ENCODE data around the gene NECTIN2. TPM values are rescaled to one million over a fixed set of nuclear protein-coding genes. Genes with fewer than 3 reads are reported as not detected.
"Not testable (repeated sequence)": the region's sequence is repeated elsewhere in the genome, so short reads cannot be mapped to it uniquely, and the experiment has no call there.

NECTIN2 gene
- total and polyA plus RNA-seq, 3 experiments from 2014 or later: 0.22 to 0.66 (median 0.47) TPM

DNA sequence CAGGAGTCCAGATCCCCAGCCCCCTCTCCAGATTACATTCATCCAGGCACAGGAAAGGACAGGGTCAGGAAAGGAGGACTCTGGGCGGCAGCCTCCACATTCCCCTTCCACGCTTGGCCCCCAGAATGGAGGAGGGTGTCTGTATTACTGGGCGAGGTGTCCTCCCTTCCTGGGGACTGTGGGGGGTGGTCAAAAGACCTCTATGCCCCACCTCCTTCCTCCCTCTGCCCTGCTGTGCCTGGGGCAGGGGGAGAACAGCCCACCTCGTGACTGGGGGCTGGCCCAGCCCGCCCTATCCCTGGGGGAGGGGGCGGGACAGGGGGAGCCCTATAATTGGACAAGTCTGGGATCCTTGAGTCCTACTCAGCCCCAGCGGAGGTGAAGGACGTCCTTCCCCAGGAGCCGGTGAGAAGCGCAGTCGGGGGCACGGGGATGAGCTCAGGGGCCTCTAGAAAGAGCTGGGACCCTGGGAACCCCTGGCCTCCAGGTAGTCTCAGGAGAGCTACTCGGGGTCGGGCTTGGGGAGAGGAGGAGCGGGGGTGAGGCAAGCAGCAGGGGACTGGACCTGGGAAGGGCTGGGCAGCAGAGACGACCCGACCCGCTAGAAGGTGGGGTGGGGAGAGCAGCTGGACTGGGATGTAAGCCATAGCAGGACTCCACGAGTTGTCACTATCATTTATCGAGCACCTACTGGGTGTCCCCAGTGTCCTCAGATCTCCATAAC is 59.5 kb downstream of the NECTIN2 start, which contains the start of gene APOE:
Gene APOE, plus strand, starts transcription at position 360 of the 724 bp plus-strand sequence. CDS start 829 bp downstream, outside the sequence.
- Histone ChIP-seq H3K27me3 (ENCODE audit: insufficient read depth, low read length, poor library complexity, severe bottlenecking) (peaks cover 10% of the 10 kb centered on the region), H3K36me3 (ENCODE audit: insufficient read depth, low read length) (no peaks in the 10 kb centered on the region), H3K4me1 (ENCODE audit: insufficient read depth, low read length) (peaks cover 6% of the 10 kb centered on the region), H3K27ac (ENCODE audit: low read depth, low read length) (peak within 1 kb of the TSS; percentile 79), H3K4me3 (ENCODE audit: low read length) (no peak within 1 kb of the TSS), H3K9me3 (ENCODE audit: low read length) (no peaks in the 10 kb centered on the region)
- Mint-ChIP-seq H3K4me1 (peaks cover 3 to 15% (median 7%) of the 10 kb centered on the region in 3 donors), H3K27me3 (peaks cover 22 to 26% of the 10 kb centered on the region in 2 donors), H3K4me3 (peak within 1 kb of the TSS in 2 of 7 donors; percentile 29 to 32), H3K36me3 (peaks cover 0 to 25% (median 2%) of the 10 kb centered on the region in 3 donors), H3K27ac (peak within 1 kb of the TSS in 3 of 8 donors; percentile 47 to 75 (median 74)), H3K9me3 (no peaks in the 10 kb centered on the region)
- ChIA-PET POLR2A (no interaction called here), CTCF (interaction anchor here (1.1 to 4.2 kb wide), 2 partner anchors 15 to 433 kb away, joined by 3 to 13 read pairs; partner anchors contain the start of gene TOMM40)
- no peak for DNase-seq

- Mint-ChIP-seq H3K4me1 (peaks cover 3 to 15% (median 7%) of the 10 kb centered on the region in 3 donors), H3K36me3 (peaks cover 0 to 5% (median 2%) of the 10 kb centered on the region in 3 donors), H3K4me3 (no peak overlapping the region), H3K27ac (no peak overlapping the region), H3K27me3 (peaks cover 31 to 37% of the 10 kb centered on the region in 2 donors), H3K9me3 (no peaks in the 10 kb centered on the region)
- DNase-seq: no peak
- Histone ChIP-seq H3K27me3 (ENCODE audit: insufficient read depth, low read length, poor library complexity, severe bottlenecking) (peaks cover 10% of the 10 kb centered on the region), H3K27ac (ENCODE audit: low read depth, low read length) (no peak overlapping the region), H3K36me3 (ENCODE audit: insufficient read depth, low read length) (no peaks in the 10 kb centered on the region), H3K4me1 (ENCODE audit: insufficient read depth, low read length) (peaks cover 6% of the 10 kb centered on the region), H3K9me3 (ENCODE audit: low read length) (no peaks in the 10 kb centered on the region), H3K4me3 (ENCODE audit: low read length) (no peak overlapping the region)
- ChIA-PET POLR2A (no interaction called here), CTCF (no interaction called here)
Observed at GRCh38 chr19:44907613-44908012, 61.5 kb downstream of the NECTIN2 start.

DNA sequence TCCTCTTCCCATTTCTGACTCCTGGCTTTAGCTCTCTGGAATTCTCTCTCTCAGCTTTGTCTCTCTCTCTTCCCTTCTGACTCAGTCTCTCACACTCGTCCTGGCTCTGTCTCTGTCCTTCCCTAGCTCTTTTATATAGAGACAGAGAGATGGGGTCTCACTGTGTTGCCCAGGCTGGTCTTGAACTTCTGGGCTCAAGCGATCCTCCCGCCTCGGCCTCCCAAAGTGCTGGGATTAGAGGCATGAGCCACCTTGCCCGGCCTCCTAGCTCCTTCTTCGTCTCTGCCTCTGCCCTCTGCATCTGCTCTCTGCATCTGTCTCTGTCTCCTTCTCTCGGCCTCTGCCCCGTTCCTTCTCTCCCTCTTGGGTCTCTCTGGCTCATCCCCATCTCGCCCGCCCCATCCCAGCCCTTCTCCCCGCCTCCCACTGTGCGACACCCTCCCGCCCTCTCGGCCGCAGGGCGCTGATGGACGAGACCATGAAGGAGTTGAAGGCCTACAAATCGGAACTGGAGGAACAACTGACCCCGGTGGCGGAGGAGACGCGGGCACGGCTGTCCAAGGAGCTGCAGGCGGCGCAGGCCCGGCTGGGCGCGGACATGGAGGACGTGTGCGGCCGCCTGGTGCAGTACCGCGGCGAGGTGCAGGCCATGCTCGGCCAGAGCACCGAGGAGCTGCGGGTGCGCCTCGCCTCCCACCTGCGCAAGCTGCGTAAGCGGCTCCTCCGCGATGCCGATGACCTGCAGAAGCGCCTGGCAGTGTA is 62.2 kb downstream of the NECTIN2 start:
- no peak for DNase-seq
- CTCF ChIA-PET: interaction anchor here (0.9 kb wide), 1 partner anchor 15 kb away, joined by 4 read pairs; no protein-coding TSS in a partner anchor
- H3K27ac Mint-ChIP-seq: peak overlapping the region in 1 of 8 donors; percentile 19
- H3K27ac ChIP-seq (ENCODE audit: low read depth, low read length): no peak overlapping the region
- peaks cover 3 to 15% (median 7%) of the 10 kb centered on the region in 3 donors for H3K4me1 Mint-ChIP-seq
- H3K27me3 Mint-ChIP-seq: peaks cover 31 to 42% of the 10 kb centered on the region in 2 donors
- peaks cover 6% of the 10 kb centered on the region for H3K4me1 ChIP-seq (ENCODE audit: insufficient read depth, low read length)
- peaks cover 0 to 2% (median 2%) of the 10 kb centered on the region in 3 donors for H3K36me3 Mint-ChIP-seq
- peaks cover 10% of the 10 kb centered on the region for H3K27me3 ChIP-seq (ENCODE audit: insufficient read depth, low read length, poor library complexity, severe bottlenecking)
- H3K36me3 ChIP-seq (ENCODE audit: insufficient read depth, low read length): no peaks in the 10 kb centered on the region
- H3K9me3 Mint-ChIP-seq: no peaks in the 10 kb centered on the region
- no peaks in the 10 kb centered on the region for H3K9me3 ChIP-seq (ENCODE audit: low read length)
- no peak overlapping the region for H3K4me3 ChIP-seq (ENCODE audit: low read length)
- POLR2A ChIA-PET: no interaction called here
- no peak overlapping the region for H3K4me3 Mint-ChIP-seq

DNA sequence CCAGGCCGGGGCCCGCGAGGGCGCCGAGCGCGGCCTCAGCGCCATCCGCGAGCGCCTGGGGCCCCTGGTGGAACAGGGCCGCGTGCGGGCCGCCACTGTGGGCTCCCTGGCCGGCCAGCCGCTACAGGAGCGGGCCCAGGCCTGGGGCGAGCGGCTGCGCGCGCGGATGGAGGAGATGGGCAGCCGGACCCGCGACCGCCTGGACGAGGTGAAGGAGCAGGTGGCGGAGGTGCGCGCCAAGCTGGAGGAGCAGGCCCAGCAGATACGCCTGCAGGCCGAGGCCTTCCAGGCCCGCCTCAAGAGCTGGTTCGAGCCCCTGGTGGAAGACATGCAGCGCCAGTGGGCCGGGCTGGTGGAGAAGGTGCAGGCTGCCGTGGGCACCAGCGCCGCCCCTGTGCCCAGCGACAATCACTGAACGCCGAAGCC is 62.8 kb downstream of the NECTIN2 start:
- peaks cover 3 to 11% (median 7%) of the 10 kb centered on the region in 3 donors for H3K4me1 Mint-ChIP-seq
- Histone ChIP-seq H3K4me3 (ENCODE audit: low read length) (no peak overlapping the region), H3K36me3 (ENCODE audit: insufficient read depth, low read length) (no peaks in the 10 kb centered on the region), H3K27me3 (ENCODE audit: insufficient read depth, low read length, poor library complexity, severe bottlenecking) (peaks cover 10% of the 10 kb centered on the region), H3K9me3 (ENCODE audit: low read length) (no peaks in the 10 kb centered on the region), H3K27ac (ENCODE audit: low read depth, low read length) (no peak overlapping the region), H3K4me1 (ENCODE audit: insufficient read depth, low read length) (peaks cover 6% of the 10 kb centered on the region)
- peaks cover 34 to 47% of the 10 kb centered on the region in 2 donors for H3K27me3 Mint-ChIP-seq
- POLR2A ChIA-PET: no interaction called here
- no peak overlapping the region for H3K27ac Mint-ChIP-seq
- H3K36me3 Mint-ChIP-seq: no peaks in the 10 kb centered on the region
- CTCF ChIA-PET: interaction anchor here (0.9 kb wide), 1 partner anchor 16 kb away, joined by 4 read pairs; no protein-coding TSS in a partner anchor
- no peaks in the 10 kb centered on the region for H3K9me3 Mint-ChIP-seq
- no peak overlapping the region for H3K4me3 Mint-ChIP-seq
- no peak for DNase-seq

DNA sequence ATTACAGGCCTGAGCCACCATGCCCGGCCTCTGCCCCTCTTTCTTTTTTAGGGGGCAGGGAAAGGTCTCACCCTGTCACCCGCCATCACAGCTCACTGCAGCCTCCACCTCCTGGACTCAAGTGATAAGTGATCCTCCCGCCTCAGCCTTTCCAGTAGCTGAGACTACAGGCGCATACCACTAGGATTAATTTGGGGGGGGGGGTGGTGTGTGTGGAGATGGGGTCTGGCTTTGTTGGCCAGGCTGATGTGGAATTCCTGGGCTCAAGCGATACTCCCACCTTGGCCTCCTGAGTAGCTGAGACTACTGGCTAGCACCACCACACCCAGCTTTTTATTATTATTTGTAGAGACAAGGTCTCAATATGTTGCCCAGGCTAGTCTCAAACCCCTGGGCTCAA is 63.7 kb downstream of the NECTIN2 start:
- Mint-ChIP-seq H3K4me1 (peaks cover 6 to 19% (median 8%) of the 10 kb centered on the region in 3 donors), H3K36me3 (no peaks in the 10 kb centered on the region), H3K4me3 (no peak overlapping the region), H3K27ac (no peak overlapping the region), H3K9me3 (no peaks in the 10 kb centered on the region), H3K27me3 (peaks cover 36 to 51% of the 10 kb centered on the region in 2 donors)
- Histone ChIP-seq H3K27me3 (ENCODE audit: insufficient read depth, low read length, poor library complexity, severe bottlenecking) (peaks cover 10% of the 10 kb centered on the region), H3K9me3 (ENCODE audit: low read length) (no peaks in the 10 kb centered on the region), H3K4me3 (ENCODE audit: low read length) (no peak overlapping the region), H3K4me1 (ENCODE audit: insufficient read depth, low read length) (peaks cover 7% of the 10 kb centered on the region), H3K36me3 (ENCODE audit: insufficient read depth, low read length) (no peaks in the 10 kb centered on the region), H3K27ac (ENCODE audit: low read depth, low read length) (no peak overlapping the region)
- DNase-seq: no peak
- CTCF ChIA-PET: no interaction called here
- POLR2A ChIA-PET: no interaction called here

- POLR2A ChIA-PET; H3K9me3 Mint-ChIP-seq; H3K9me3 ChIP-seq (ENCODE audit: low read length); H3K4me3 Mint-ChIP-seq; H3K4me1 ChIP-seq (ENCODE audit: insufficient read depth, low read length); H3K27ac Mint-ChIP-seq; DNase-seq; H3K27ac ChIP-seq (ENCODE audit: low read depth, low read length); H3K27me3 ChIP-seq (ENCODE audit: insufficient read depth, low read length, poor library complexity, severe bottlenecking); H3K4me3 ChIP-seq (ENCODE audit: low read length); H3K36me3 Mint-ChIP-seq; H3K4me1 Mint-ChIP-seq; H3K36me3 ChIP-seq (ENCODE audit: insufficient read depth, low read length): not testable (repeated sequence)
- H3K27me3 Mint-ChIP-seq: peaks cover 25 to 39% of the 10 kb centered on the region in 2 donors
- CTCF ChIA-PET: interaction anchor here (3.2 kb wide), 1 partner anchor 9 kb away, joined by 11 read pairs; no protein-coding TSS in a partner anchor
Observed at GRCh38 chr19:44911896-44912295, 65.8 kb downstream of the NECTIN2 start.

GRCh38 chr19:44912854-44913253 is 66.8 kb downstream of the NECTIN2 start:
- POLR2A ChIA-PET: no interaction called here
- H3K36me3 Mint-ChIP-seq: no peaks in the 10 kb centered on the region

More at GRCh38 chr19:44912854-44913253, 66.8 kb downstream of the NECTIN2 start:
- H3K4me3 ChIP-seq (ENCODE audit: low read length): no peak overlapping the region
- Mint-ChIP-seq H3K4me3 (no peak overlapping the region), H3K4me1 (peaks cover 4 to 10% (median 6%) of the 10 kb centered on the region in 3 donors), H3K27me3 (peaks cover 22 to 38% of the 10 kb centered on the region in 2 donors), H3K9me3 (no peaks in the 10 kb centered on the region), H3K27ac (no peak overlapping the region)
- CTCF ChIA-PET: interaction anchor here (3.2 kb wide), 1 partner anchor 10 kb away, joined by 11 read pairs; no protein-coding TSS in a partner anchor
- H3K27me3 ChIP-seq (ENCODE audit: insufficient read depth, low read length, poor library complexity, severe bottlenecking): no peaks in the 10 kb centered on the region
- no peak for DNase-seq
- no peaks in the 10 kb centered on the region for H3K9me3 ChIP-seq (ENCODE audit: low read length)
- H3K36me3 ChIP-seq (ENCODE audit: insufficient read depth, low read length): no peaks in the 10 kb centered on the region
- H3K4me1 ChIP-seq (ENCODE audit: insufficient read depth, low read length): peaks cover 3% of the 10 kb centered on the region
- H3K27ac ChIP-seq (ENCODE audit: low read depth, low read length): peak overlapping the region; percentile 60

Data from CD8-positive, alpha-beta memory T cell (primary cell).